ENCODE results near the gene HTR2B.
"Not testable (repeated sequence)": the region's sequence is repeated elsewhere in the genome, so short reads cannot be mapped to it uniquely, and the experiment has no call there.

HTR2B gene

DNA sequence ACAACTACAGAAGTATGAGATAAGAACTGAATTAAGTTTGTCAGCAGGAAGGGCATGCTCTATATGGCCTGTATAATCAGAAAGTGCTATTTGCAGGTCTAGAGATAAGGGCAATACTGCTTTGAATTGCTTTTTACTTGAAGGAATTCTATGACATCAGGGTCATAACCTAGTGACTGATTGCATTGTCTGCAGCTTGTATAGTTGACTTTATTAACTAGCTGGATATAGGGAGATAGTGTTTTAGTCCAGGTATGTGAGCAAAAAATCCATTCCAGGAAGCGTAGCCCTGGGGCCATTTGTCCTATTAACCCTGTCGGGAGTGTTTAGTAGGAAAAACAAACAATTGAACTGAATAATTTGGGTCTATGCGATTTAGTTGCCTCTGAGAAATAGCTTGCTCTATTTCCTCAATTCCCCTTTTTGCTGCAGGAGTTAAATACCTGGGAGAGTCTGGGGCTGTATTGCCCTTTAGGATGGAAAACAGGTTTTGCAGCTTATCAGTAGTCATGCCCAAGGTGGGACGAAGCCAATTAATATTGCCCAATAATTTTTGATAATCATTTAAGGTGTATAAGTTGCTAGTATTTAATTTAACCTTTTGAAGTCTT lies 30.0 kb downstream of the HTR2B start:
- no peak for DNase-seq (ENCODE audit: low read depth in 2 of 3, low spot score in 2 of 3)

DNA sequence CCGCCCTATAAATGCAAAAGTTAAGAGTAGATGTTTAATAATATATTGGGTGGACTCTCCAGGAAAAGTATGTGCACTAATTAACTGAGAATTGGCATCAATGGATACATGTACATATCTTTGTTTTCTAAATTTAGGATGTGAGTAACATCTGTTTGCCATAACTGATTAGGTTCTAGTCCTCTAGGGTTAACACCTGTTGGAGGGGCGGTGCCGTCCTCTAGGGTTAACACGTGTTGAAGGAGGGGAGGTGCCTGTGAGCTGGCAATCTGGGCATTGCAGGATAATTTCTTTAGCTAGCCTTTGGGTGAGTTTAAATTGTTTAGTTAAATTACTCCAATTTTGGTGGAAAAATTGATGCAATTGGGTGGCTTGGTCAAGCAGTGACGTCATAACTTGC lies 30.9 kb downstream of the HTR2B start:
- no peak for DNase-seq (ENCODE audit: low read depth in 2 of 3, low spot score in 2 of 3)

DNA sequence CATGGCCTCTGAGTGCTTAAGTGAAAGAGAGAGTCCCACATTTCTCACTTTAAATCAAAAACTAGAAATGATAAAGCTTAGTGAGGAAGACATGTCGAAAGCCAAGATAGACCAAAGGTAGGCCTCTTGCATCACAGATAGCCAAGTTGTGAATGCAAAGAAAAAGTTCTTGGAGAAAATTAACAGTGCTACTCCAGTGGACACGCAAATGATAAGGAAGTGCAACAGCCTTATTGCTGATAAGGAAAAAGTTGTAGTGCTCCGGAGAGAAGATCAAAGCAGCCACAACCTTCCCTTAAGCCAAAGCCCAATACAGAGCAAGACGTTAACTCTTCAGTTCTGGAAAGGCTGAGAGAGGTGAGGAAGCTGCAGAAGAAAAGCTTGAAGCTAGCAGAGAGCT lies 36.1 kb downstream of the HTR2B start:
- no peak for DNase-seq (ENCODE audit: low read depth in 2 of 3, low spot score in 2 of 3)

DNA sequence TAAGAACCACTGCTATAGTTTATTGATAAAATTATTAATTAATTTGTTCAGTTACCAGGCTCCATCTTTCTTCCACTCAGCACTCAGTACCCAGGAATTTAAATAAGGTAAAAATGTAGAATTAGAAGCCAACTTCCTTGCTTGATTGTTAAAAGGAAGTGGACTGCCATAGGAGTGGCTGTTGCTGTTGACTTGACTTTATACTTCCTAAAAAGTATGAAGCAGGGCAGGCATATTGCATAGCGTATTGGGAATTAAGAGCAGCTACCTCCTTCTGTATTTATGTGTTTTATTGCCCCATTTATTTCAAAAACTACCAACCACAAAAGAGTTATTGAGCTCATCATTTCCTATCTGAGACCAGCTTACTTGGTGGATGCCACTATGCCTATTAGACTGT lies 40.3 kb downstream of the HTR2B start:
- DNase-seq (ENCODE audit: low read depth in 2 of 3, low spot score in 2 of 3), result no peak

DNA sequence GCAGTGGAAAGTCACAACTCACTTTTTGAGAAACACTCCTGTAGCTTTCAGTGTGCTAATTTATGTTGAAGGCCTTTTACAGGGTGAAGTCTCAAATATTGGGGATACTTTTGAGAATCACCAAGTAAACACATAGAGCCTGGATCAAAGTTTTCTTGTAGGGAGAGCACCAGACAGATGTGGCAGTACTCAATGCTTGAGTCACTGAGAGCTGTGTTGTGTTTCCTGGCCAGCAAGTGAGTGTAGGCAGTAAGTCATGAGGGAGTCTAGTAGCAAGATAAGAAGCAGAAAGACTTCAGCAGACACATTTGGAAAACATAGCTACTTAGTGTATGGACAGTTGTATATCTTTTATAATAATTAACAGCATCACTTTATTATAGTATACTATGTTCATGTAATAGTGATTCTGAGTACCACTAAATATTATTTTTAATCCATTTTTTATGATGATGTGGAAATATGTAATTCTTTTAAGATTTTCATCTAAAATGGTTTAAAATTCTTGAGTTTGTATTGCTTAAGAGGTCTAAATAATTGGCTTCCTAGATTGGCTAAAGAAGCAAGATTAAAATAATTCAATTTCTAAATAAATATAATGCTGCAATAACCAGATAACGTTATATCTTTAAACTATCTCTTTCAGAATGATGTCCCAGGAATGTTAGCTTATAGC lies 55.3 kb downstream of the HTR2B start:
- no peak for DNase-seq (ENCODE audit: low read depth in 2 of 3, low spot score in 2 of 3)

- no peak for DNase-seq (ENCODE audit: low read depth in 2 of 3, low spot score in 2 of 3)
Measured at GRCh38 chr2:231068525-231069222, 56.2 kb downstream of the HTR2B start.

GRCh38 chr2:231067531-231067930 lies 57.3 kb downstream of the HTR2B start:
- not testable (repeated sequence) for DNase-seq (ENCODE audit: low read depth in 2 of 3, low spot score in 2 of 3)

DNA sequence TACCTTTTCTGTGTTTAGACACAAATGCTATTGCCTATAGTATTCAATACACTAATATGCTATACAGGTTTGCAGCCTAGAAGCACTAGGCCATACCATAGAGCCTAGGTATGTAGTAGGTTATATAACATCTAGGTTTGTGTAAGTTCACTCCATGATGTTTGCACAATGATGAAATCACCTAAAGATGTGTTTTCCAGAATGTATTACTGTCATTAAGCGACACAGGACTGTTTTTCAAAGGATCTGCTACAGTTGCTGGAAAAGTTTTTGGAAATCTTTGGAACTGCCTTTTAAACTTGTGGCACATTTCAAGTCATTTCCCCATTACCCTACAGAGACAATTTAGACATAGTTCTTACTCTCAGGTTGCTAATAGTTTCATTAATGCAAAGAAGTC lies 58.9 kb downstream of the HTR2B start:
- no peak for DNase-seq (ENCODE audit: low read depth in 2 of 3, low spot score in 2 of 3)

DNA sequence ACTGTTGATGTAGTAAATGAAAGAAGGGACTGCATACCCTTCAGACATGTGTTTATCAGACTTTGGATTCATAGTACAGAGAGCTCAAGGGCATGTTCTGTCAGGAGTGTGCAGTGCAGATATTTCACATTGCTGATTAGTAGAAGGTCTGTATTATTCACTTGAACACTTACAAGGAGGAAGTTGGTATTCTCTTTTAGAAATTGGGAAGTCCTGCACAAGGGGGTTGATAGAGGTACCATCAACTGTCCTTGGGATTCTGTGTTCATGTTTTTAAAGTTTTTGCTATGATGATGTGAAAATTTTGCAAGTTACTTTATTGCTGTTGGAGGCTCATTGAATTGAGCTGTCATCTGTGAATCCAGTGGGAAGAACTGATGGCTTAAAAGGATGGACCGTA lies 61.5 kb downstream of the HTR2B start:
- no peak for DNase-seq (ENCODE audit: low read depth in 2 of 3, low spot score in 2 of 3)

DNA sequence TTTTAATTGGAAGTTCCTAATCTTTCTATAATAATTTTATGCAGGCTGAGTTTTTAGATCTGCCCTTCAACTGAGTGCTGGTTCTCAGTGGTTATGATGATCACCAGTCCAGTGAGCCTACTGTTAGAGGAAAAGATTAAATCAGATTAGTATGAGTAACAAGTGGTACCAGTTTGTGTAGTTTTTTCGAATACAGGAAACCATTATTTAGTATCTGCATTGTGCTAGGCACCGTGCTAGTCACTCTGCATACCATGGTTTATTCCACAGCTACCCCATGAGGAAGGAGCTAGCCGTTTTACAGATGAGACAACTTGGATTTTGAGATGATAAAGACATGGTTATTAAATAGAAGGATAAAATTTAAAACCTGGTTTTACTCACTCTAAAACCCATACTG lies 62.1 kb downstream of the HTR2B start:
- DNase-seq (ENCODE audit: low read depth in 2 of 3, low spot score in 2 of 3), result no peak

DNA sequence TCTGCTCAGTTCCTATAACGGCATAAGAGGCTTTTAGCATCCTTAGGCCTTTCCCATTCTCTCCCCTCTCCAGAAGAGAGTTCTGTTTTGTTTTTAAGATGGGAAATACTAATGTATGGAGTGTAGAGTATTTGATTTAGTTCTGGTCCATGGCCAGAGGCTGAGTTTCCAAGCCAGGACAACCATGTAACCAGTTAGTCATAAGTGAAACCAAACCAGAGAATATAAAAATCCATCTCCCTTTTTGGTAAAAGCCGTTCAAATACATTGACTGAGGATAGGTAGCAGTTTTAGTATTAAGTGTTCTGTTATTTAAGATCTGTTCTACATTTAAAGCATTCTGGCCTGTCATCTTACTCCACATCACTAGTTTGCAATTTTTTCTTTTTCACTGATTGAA lies 65.1 kb downstream of the HTR2B start:
- no peak for DNase-seq (ENCODE audit: low read depth in 2 of 3, low spot score in 2 of 3)

DNA sequence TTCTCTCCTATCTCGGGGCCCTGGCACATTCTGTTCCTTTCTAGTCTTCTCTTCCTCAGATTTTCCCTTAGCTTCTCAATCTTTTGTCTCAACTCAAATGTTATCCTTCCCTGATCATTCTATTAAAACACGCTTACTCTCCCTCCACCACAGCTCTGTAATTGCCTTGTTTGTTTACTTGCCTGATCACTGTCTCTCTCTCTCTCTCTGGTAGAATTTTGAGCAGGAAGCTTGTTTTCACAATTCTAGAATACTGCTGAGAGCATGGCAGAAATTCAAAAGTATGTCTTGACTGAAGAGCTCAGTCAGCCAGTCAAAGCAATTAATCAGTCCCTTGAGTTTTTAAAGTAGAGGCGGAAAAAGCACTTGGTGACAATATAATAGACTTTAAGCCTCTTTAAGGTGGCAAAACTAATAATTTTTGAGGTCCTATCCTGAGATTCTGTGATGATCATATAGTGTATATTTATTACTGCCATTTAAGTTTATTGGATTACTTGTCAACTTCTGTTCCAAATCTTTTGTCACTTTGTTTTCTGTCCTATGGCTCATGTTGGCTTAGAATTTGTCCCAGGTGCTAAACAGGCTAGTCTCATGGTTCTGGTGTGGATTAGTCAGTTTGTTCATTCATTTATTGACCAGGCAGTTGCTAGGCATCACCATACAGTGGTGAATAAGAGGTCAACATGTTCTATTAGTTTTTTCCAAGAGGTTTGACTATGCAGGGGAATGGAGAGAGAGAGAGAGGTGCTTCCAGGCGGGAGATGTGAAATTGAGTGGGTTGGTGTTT lies 65.9 kb downstream of the HTR2B start:
- no peak for DNase-seq (ENCODE audit: low read depth in 2 of 3, low spot score in 2 of 3)
